Activated CD8-positive, alpha-beta T cell treated with anti-CD3 and anti-CD28 coated beads for 36 hours (primary cell): Measurements from ENCODE around the gene MACROD2. TPM values are rescaled to one million over a fixed set of nuclear protein-coding genes. Genes with fewer than 3 reads are reported as not detected.

ENCODE experiments used
- ATAC-seq: fragments of 200-7000 bp; cut with Tn5 transposase; one replicate; pipeline ENCODE4 v1.10.0; 2021; ENCODE audit warnings: mild to moderate bottlenecking, moderate library complexity
- CTCF ChIA-PET: fragments of 350-600 bp; sonication (Branson Sonifier 250); formaldehyde crosslinking; loops from one replicate; lab custom pipeline; 2021; ENCODE audit warnings: antibody characterized with exemption; lab: Charles Lee
- POLR2A ChIA-PET: fragments of 350-600 bp; sonication (Branson Sonifier 250); formaldehyde crosslinking; loops from one replicate; lab custom pipeline; 2021; ENCODE audit warnings: antibody characterized with exemption; lab: Charles Lee
- DNase-seq: peaks from one replicate; pipeline ENCODE4 v3.0.0-alpha.2; 2020
- H3K27ac Mint-ChIP-seq: one replicate; pipeline ENCODE4 v1.8.0; 2021; ENCODE audit warnings: mild to moderate bottlenecking, mixed read lengths
- H3K27me3 Mint-ChIP-seq: one replicate; pipeline ENCODE4 v1.8.0; 2021; ENCODE audit warnings: mixed read lengths
- H3K36me3 Mint-ChIP-seq: one replicate; pipeline ENCODE4 v1.8.0; 2021; ENCODE audit warnings: low read depth, mixed read lengths
- H3K4me1 Mint-ChIP-seq: one replicate; pipeline ENCODE4 v1.8.0; 2021; ENCODE audit warnings: low read depth, mixed read lengths
- H3K4me3 Mint-ChIP-seq: one replicate; pipeline ENCODE4 v1.8.0; 2021; ENCODE audit warnings: mild to moderate bottlenecking, moderate library complexity, mixed read lengths
- H3K9me3 Mint-ChIP-seq: one replicate; pipeline ENCODE4 v1.8.0; 2021; ENCODE audit warnings: mixed read lengths
- CTCF ChIP-seq: fragments of 200-600 bp; IDR thresholded peaks from one replicate; pipeline ENCODE4 v1.8.0; 2022; ENCODE audit warnings: antibody characterized with exemption, mild to moderate bottlenecking
- intact Hi-C: fragments of 100-400 bp; cut with micrococcal nuclease; formaldehyde crosslinking; loops from one replicate; pipeline ENCODE4 v1.10.0; 2022
- total RNA-seq, 2 experiments: library from RNA; stranded (reverse); gene quantifications; one replicate each; pipeline ENCODE4 v1.2.3, GENCODE V29; 2021

Gene MACROD2
- total RNA-seq, 2 experiments from 2014 or later, result not detected

DNA sequence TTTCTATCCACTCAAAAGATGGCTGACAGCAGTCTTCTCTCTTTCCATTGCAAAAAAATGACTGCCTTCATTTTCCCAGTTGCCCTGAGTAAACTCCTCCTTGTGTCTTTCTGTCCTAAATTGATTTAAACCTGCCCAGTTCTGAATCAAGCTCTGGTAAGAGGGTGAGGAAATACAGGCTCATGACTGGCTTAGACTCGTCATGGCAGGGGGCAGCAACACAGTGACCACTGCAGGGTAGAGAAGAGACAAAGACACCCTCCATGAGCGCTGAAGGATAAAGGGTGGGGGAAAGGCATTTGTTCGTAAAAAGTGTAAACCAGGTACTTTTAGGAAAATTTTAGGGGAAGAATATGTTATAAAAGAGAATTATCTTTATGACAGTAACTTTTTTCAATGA is 1080.3 kb downstream of the MACROD2 start:
- Mint-ChIP-seq H3K27me3 (no peaks in the 10 kb centered on the region), H3K27ac (no peak overlapping the region), H3K4me1 (no peaks in the 10 kb centered on the region), H3K4me3 (no peak overlapping the region), H3K36me3 (no peaks in the 10 kb centered on the region), H3K9me3 (no peaks in the 10 kb centered on the region)
- intact Hi-C loops, result no loop called here
- DNase-seq (no peak), ATAC-seq (no peak)
- ChIA-PET POLR2A (no interaction called here), CTCF (no interaction called here)
- no peak for TF ChIP-seq CTCF

DNA sequence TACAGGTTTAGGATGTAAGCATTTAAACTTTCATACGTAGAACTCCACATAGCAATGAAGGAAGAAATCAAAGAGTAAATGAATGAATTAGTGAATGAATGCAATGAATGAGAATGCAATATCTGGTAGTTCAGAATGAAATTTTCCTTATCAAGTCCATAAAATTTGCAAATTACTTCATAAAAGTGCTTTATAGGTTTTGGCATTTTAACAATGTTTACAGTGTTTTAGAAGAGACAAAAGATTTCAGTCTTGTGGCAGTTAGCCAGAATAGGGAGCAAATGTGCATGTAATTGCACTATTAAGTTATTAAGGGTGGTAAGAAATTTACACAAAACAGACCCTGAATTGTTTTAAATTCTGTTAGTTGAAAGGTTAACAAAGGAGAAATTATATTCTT is 1081.5 kb downstream of the MACROD2 start:
- Mint-ChIP-seq H3K4me1 (no peaks in the 10 kb centered on the region), H3K27me3 (no peaks in the 10 kb centered on the region), H3K9me3 (no peaks in the 10 kb centered on the region), H3K4me3 (no peak overlapping the region), H3K36me3 (no peaks in the 10 kb centered on the region), H3K27ac (no peak overlapping the region)
- no peak for TF ChIP-seq CTCF
- DNase-seq (no peak), ATAC-seq (no peak)
- ChIA-PET CTCF (no interaction called here), POLR2A (no interaction called here)
- intact Hi-C loops, result no loop called here

- Mint-ChIP-seq H3K36me3 (no peaks in the 10 kb centered on the region), H3K27me3 (no peaks in the 10 kb centered on the region), H3K4me1 (no peaks in the 10 kb centered on the region), H3K27ac (no peak overlapping the region), H3K9me3 (no peaks in the 10 kb centered on the region), H3K4me3 (no peak overlapping the region)
- POLR2A ChIA-PET, result no interaction called here
- no peak for DNase-seq
- intact Hi-C loops, result no loop called here
- no peak for TF ChIP-seq CTCF
- CTCF ChIA-PET, result interaction anchor here (0.8 kb wide), 1 partner anchor 12 kb away, joined by 3 read pairs; no protein-coding TSS in a partner anchor
- ATAC-seq, result no peak
Measured at GRCh38 chr20:15077733-15078250, 1082.5 kb downstream of the MACROD2 start.

- Mint-ChIP-seq H3K4me1 (no peaks in the 10 kb centered on the region), H3K27ac (no peak overlapping the region), H3K9me3 (no peaks in the 10 kb centered on the region), H3K36me3 (no peaks in the 10 kb centered on the region), H3K4me3 (no peak overlapping the region), H3K27me3 (no peaks in the 10 kb centered on the region)
- ATAC-seq (no peak), DNase-seq (no peak)
- no peak for TF ChIP-seq CTCF
- POLR2A ChIA-PET, result no interaction called here
- intact Hi-C loops, result no loop called here
- CTCF ChIA-PET, result no interaction called here
Measured at GRCh38 chr20:15079594-15080340, 1084.5 kb downstream of the MACROD2 start.

- no peak overlapping the region for H3K4me3 Mint-ChIP-seq
- H3K9me3 Mint-ChIP-seq, result no peaks in the 10 kb centered on the region
- ChIA-PET CTCF (no interaction called here), POLR2A (no interaction called here)
- no peak overlapping the region for H3K27ac Mint-ChIP-seq
- TF ChIP-seq CTCF, result no peak
- ATAC-seq (no peak), DNase-seq (no peak)
- no peaks in the 10 kb centered on the region for H3K4me1 Mint-ChIP-seq
- intact Hi-C loops, result no loop called here
- no peaks in the 10 kb centered on the region for H3K36me3 Mint-ChIP-seq
- H3K27me3 Mint-ChIP-seq, result no peaks in the 10 kb centered on the region
Measured at GRCh38 chr20:15081261-15081660, 1085.9 kb downstream of the MACROD2 start.
